Measurements from ENCODE around the gene ZDHHC9. TPM values are rescaled to one million over a fixed set of nuclear protein-coding genes. Genes with fewer than 3 reads are reported as not detected.
A peak's percentile ranks its signal among the peaks of the same experiment; 100 is the strongest.

The ZDHHC9 gene
- total and polyA plus RNA-seq, 2 donors (not counting 1 experiment from before 2014, with no cell fraction given) = 1.3 to 6.1 TPM

- TF ChIP-seq EZH2 (IDR thresholded peaks at IDR 0.05; ENCODE audit: borderline replicate concordance, insufficient read depth, low read depth, low read length, poor library complexity, severe bottlenecking) (no peak), CTCF (IDR thresholded peaks at IDR 0.05) (no peak)
- Mint-ChIP-seq H3K4me3 (no peak overlapping the region), H3K9me3 (ENCODE audit: insufficient read depth) (no peaks in the 10 kb centered on the region), H3K27me3 (no peaks in the 10 kb centered on the region), H3K27ac (peak overlapping the region; percentile 41), H3K4me1 (peaks cover 12% of the 10 kb centered on the region)
- Histone ChIP-seq H3K4me2 (replicated peaks; ENCODE audit: low read depth, low read length, poor library complexity, severe bottlenecking) (no peak overlapping the region), H3K4me1 (ENCODE audit: control insufficient read depth in 2 of 2, insufficient read depth in 2 of 2, low read length in 2 of 2) (peaks cover 4 to 8% of the 10 kb centered on the region in 2 donors), H3K9ac (ENCODE audit: low read length) (no peak overlapping the region), H3K36me3 (replicated peaks in 1 of 2; ENCODE audit: control extremely low read depth in 1 of 2, control insufficient read depth in 1 of 2, extremely low read depth in 1 of 2, insufficient read depth in 2 of 2, low read length in 1 of 2) (no peaks in the 10 kb centered on the region), H3K27me3 (replicated peaks in 1 of 4; ENCODE audit: control extremely low read depth in 1 of 4, control insufficient read depth in 3 of 4, insufficient read depth in 4 of 4, low read length in 3 of 4) (no peaks in the 10 kb centered on the region), H3K27ac (ENCODE audit: low read length in 2 of 2) (no peak overlapping the region), H2AFZ (ENCODE audit: insufficient read depth, low read depth, low read length, poor library complexity, severe bottlenecking) (no peak overlapping the region), H3K4me3 (ENCODE audit: control extremely low read depth in 1 of 5, extremely low read depth in 1 of 5, insufficient read depth in 1 of 5, low read depth in 2 of 5, low read length in 4 of 5) (no peak overlapping the region), H4K20me1 (ENCODE audit: control insufficient read depth, insufficient read depth, low read length, poor library complexity, severe bottlenecking) (no peaks in the 10 kb centered on the region), H3K79me2 (ENCODE audit: control insufficient read depth, insufficient read depth, low read length) (no peaks in the 10 kb centered on the region), H3K9me3 (ENCODE audit: control extremely low read depth in 1 of 3, control insufficient read depth in 2 of 3, insufficient read depth in 1 of 3, low read length in 2 of 3) (no peaks in the 10 kb centered on the region)
- ChIA-PET CTCF (interaction anchor here (1.1 to 6.2 kb wide), 5 partner anchors 52 to 187 kb away, joined by 3 to 73 read pairs (median 4); partner anchors contain the start of gene XPNPEP2), POLR2A (no interaction called here)
- WGBS (ENCODE audit: insufficient coverage) = no CpG with 5 or more reads among the region's 4 CpGs
- intact Hi-C loops (cut with micrococcal nuclease) = no loop called here
- ATAC-seq (ENCODE audit: low read depth) (no peak), DNase-seq (peak; percentile 11)
Observed at GRCh38 chrX:129825746-129826505, 17.8 kb downstream of the ZDHHC9 start.

GRCh38 chrX:129824620-129825019 is 19.1 kb downstream of the ZDHHC9 start:
- Histone ChIP-seq H3K9ac (ENCODE audit: low read length) (no peak overlapping the region), H3K27me3 (replicated peaks in 1 of 4; ENCODE audit: control extremely low read depth in 1 of 4, control insufficient read depth in 3 of 4, insufficient read depth in 4 of 4, low read length in 3 of 4) (no peaks in the 10 kb centered on the region), H2AFZ (ENCODE audit: insufficient read depth, low read depth, low read length, poor library complexity, severe bottlenecking) (no peak overlapping the region), H3K4me1 (ENCODE audit: control insufficient read depth in 2 of 2, insufficient read depth in 2 of 2, low read length in 2 of 2) (peaks cover 4 to 8% of the 10 kb centered on the region in 2 donors), H3K36me3 (replicated peaks in 1 of 2; ENCODE audit: control extremely low read depth in 1 of 2, control insufficient read depth in 1 of 2, extremely low read depth in 1 of 2, insufficient read depth in 2 of 2, low read length in 1 of 2) (no peaks in the 10 kb centered on the region), H3K4me2 (replicated peaks; ENCODE audit: low read depth, low read length, poor library complexity, severe bottlenecking) (no peak overlapping the region), H3K27ac (ENCODE audit: low read length in 2 of 2) (no peak overlapping the region), H3K9me3 (ENCODE audit: control extremely low read depth in 1 of 3, control insufficient read depth in 2 of 3, insufficient read depth in 1 of 3, low read length in 2 of 3) (no peaks in the 10 kb centered on the region), H3K79me2 (ENCODE audit: control insufficient read depth, insufficient read depth, low read length) (no peaks in the 10 kb centered on the region), H4K20me1 (ENCODE audit: control insufficient read depth, insufficient read depth, low read length, poor library complexity, severe bottlenecking) (no peaks in the 10 kb centered on the region), H3K4me3 (ENCODE audit: control extremely low read depth in 1 of 5, extremely low read depth in 1 of 5, insufficient read depth in 1 of 5, low read depth in 2 of 5, low read length in 4 of 5) (no peak overlapping the region)
- no peak for TF ChIP-seq CTCF (IDR thresholded peaks at IDR 0.05)
- no peak for TF ChIP-seq EZH2 (IDR thresholded peaks at IDR 0.05; ENCODE audit: borderline replicate concordance, insufficient read depth, low read depth, low read length, poor library complexity, severe bottlenecking)
- CTCF ChIA-PET = interaction anchor here (1.2 to 6.2 kb wide), 6 partner anchors 47 to 221 kb away, joined by 3 to 73 read pairs (median 18); partner anchors contain the start of gene APLN
- H3K27me3 Mint-ChIP-seq = no peaks in the 10 kb centered on the region
- H3K9me3 Mint-ChIP-seq (ENCODE audit: insufficient read depth) = no peaks in the 10 kb centered on the region
- H3K4me1 Mint-ChIP-seq = peaks cover 13% of the 10 kb centered on the region
- WGBS (ENCODE audit: insufficient coverage) = no CpG with 5 or more reads among the region's 4 CpGs
- POLR2A ChIA-PET = no interaction called here
- DNase-seq (no peak), ATAC-seq (ENCODE audit: low read depth) (no peak)
- no peak overlapping the region for H3K27ac Mint-ChIP-seq
- H3K4me3 Mint-ChIP-seq = no peak overlapping the region
- intact Hi-C loops (cut with micrococcal nuclease) = loop anchor here (5.0 kb wide), 1 partner anchor 47 kb away; the partner anchor contains the start of gene SASH3
